Naive B cell (primary cell): ENCODE measurements around the gene CEACAM8. TPM values are rescaled to one million over a fixed set of nuclear protein-coding genes. Genes with fewer than 3 reads are reported as not detected.

Experiments used
- polyA plus RNA-seq, 6 donors: library from polyadenylated mRNA; unstranded; fragments of 300-500 nt; fragmentation: Illumina TruSeq; gene quantifications; one replicate each; pipeline ENCODE4 v1.2.3, GENCODE V29; 2021; ENCODE audit warnings: low read depth in 6 of 6

The CEACAM8 gene
- polyA plus RNA-seq, 6 donors from 2014 or later = not detected

Other genes with a start within 250 kb of the CEACAM8 start
- gene CNFN, start 204.6 kb downstream of the CEACAM8 start, polyA plus RNA-seq = 10 to 100 TPM; 24.1 to 53.3 (median 37.7) TPM
- gene LIPE, start 167.5 kb downstream of the CEACAM8 start, polyA plus RNA-seq = 10 to 100 TPM in 4 of 6 donors, 1 to 10 TPM in 2; 7.2 to 16.5 (median 11.6) TPM
- gene CXCL17, start 152.0 kb downstream of the CEACAM8 start, polyA plus RNA-seq = not detected
- 1 to 10 TPM in 5 of 6 donors, not detected in 1; 2.8 to 4.3 (median 3.4) TPM for gene CEACAM1, start 66.4 kb downstream of the CEACAM8 start, polyA plus RNA-seq
- not detected for gene PSG3, start 145.6 kb upstream of the CEACAM8 start, polyA plus RNA-seq
- not detected for gene PSG8, start 170.8 kb upstream of the CEACAM8 start, polyA plus RNA-seq